ENCODE results near the gene LRRC23.

- TF ChIP-seq EZH2 (IDR thresholded peaks at IDR 0.05): no peak
- TF ChIP-seq, protein P1, sequence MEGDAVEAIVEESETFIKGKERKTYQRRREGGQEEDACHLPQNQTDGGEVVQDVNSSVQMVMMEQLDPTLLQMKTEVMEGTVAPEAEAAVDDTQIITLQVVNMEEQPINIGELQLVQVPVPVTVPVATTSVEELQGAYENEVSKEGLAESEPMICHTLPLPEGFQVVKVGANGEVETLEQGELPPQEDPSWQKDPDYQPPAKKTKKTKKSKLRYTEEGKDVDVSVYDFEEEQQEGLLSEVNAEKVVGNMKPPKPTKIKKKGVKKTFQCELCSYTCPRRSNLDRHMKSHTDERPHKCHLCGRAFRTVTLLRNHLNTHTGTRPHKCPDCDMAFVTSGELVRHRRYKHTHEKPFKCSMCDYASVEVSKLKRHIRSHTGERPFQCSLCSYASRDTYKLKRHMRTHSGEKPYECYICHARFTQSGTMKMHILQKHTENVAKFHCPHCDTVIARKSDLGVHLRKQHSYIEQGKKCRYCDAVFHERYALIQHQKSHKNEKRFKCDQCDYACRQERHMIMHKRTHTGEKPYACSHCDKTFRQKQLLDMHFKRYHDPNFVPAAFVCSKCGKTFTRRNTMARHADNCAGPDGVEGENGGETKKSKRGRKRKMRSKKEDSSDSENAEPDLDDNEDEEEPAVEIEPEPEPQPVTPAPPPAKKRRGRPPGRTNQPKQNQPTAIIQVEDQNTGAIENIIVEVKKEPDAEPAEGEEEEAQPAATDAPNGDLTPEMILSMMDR (IDR thresholded peaks at IDR 0.05): no peak
- TF ChIP-seq EZH2phosphoT487 (IDR thresholded peaks at IDR 0.05): no peak
These were observed 43.0 kb downstream of the LRRC23 start for GRCh38 chr12:6947615-6948014.

Data from neural progenitor cell (in vitro differentiated cells).